K562 (cell line): ENCODE data around the gene MAPK1IP1L. TPM values are rescaled to one million over a fixed set of nuclear protein-coding genes. Genes with fewer than 3 reads are reported as not detected.

Experiments
- CREB3 ChIP-seq: fragments of 450-650 bp; conservative IDR thresholded peaks from 2 replicates; pipeline ENCODE4 v1.6.1; 2016; ENCODE audit warnings: missing genetic modification characterization, low read depth, mild to moderate bottlenecking, missing compliant biosample characterization, moderate library complexity
- CREBBP ChIP-seq: IDR thresholded peaks from one replicate; pipeline ENCODE4 v1.6.1; 2012; ENCODE audit warnings: low read depth, mild to moderate bottlenecking, control low read depth, inconsistent platforms, low read length
- DIDO1 ChIP-seq: fragments of 450-650 bp; IDR thresholded peaks from 2 replicates; pipeline ENCODE4 v1.6.1; 2016; ENCODE audit warnings: low read depth, missing biosample characterization, missing genetic modification characterization
- FOXP1 ChIP-seq: sonication (generic); formaldehyde crosslinking; IDR thresholded peaks from 2 replicates; pipeline ENCODE4 v1.8.0; 2022; ENCODE audit warnings: mild to moderate bottlenecking, missing genetic modification reagents
- GATA2 ChIP-seq: sonication (generic); formaldehyde crosslinking; IDR thresholded peaks from 2 replicates; pipeline ENCODE4 v1.4.0; 2020; ENCODE audit warnings: mild to moderate bottlenecking, missing genetic modification reagents
- MLLT1 ChIP-seq, 2 experiments: fragments of 450-650 bp; IDR thresholded peaks; 2 replicates each; pipeline ENCODE4 v1.6.1; 2016
- MNT ChIP-seq, 2 experiments: fragments of 450-650 bp; conservative IDR thresholded peaks; 2 replicates each; pipeline ENCODE4 v1.6.1; 2017; ENCODE audit warnings: mild to moderate bottlenecking in 2 of 2, moderate library complexity in 2 of 2
- NR4A1 ChIP-seq, 2 experiments: fragments of 250-450 bp in 1 of 2; fragments of 450-650 bp in 1 of 2; sonication (Bioruptor Pico) in 1 of 2; IDR thresholded peaks; 2 replicates each; pipeline versions ENCODE4 v1.4.0 to v1.6.1; 2016 to 2020; ENCODE audit warnings: mild to moderate bottlenecking in 2 of 2, missing compliant biosample characterization in 1 of 2, missing genetic modification characterization in 1 of 2, moderate library complexity in 1 of 2
- SMAD4 ChIP-seq: fragments of 250-450 bp; sonication (Bioruptor Pico); conservative IDR thresholded peaks from 2 replicates; pipeline ENCODE4 v1.8.0; 2021; ENCODE audit warnings: inconsistent platforms, mild to moderate bottlenecking, moderate library complexity
- SNIP1 ChIP-seq: fragments of 450-650 bp; IDR thresholded peaks from 2 replicates; pipeline ENCODE4 v1.7.1; 2017; ENCODE audit warnings: low read depth, mild to moderate bottlenecking
- TAF15 ChIP-seq: fragments of 200-400 bp; formaldehyde crosslinking; IDR thresholded peaks from 2 replicates; pipeline ENCODE4 v1.6.1; 2017; ENCODE audit warnings: mild to moderate bottlenecking, low read depth, low read length, moderate library complexity
- ZNF134 ChIP-seq: fragments of 250-450 bp; sonication (Bioruptor Pico); conservative IDR thresholded peaks from 2 replicates; pipeline ENCODE4 v1.4.0; 2020
- ZNF232 ChIP-seq: sonication (generic); formaldehyde crosslinking; IDR thresholded peaks from 2 replicates; pipeline ENCODE4 v1.8.0; 2022; ENCODE audit warnings: mild to moderate bottlenecking, missing genetic modification reagents
- ZNF408 ChIP-seq: fragments of 250-450 bp; sonication (Bioruptor Pico); IDR thresholded peaks from 2 replicates; pipeline ENCODE4 v1.4.0; 2020; ENCODE audit warnings: low read depth, mild to moderate bottlenecking, moderate library complexity
- ZNF444 ChIP-seq: fragments of 250-450 bp; sonication (Bioruptor Pico); IDR thresholded peaks from 2 replicates; pipeline ENCODE4 v1.4.0; 2020; ENCODE audit warnings: mild to moderate bottlenecking, moderate library complexity
- ZNF766 ChIP-seq: fragments of 200-800 bp; sonication (Bioruptor generic); conservative IDR thresholded peaks from 2 replicates; pipeline ENCODE4 v1.6.1; 2016; ENCODE audit warnings: missing genetic modification characterization, missing compliant biosample characterization
- polyA plus RNA-seq, 8 experiments: library from polyadenylated mRNA; depleted of rRNA in 4 of 8; stranded (reverse) in 5 of 8; unstranded in 3 of 8; fragments of >200 nt; fragmentation: Nextera tagmentation in 2 of 8; fragmentation: Illumina TruSeq in 1 of 8; extraction: Ambion mirVana in 2 of 8; extraction: Trizol in 1 of 8; gene quantifications; 2 replicates each; pipeline versions ENCODE4 v1.2.1 to v1.2.3, GENCODE V29; 2011 to 2014; ENCODE audit warnings: inconsistent platforms in 1 of 8, missing spikeins in 1 of 8
- total RNA-seq, 7 experiments: library from RNA; depleted of rRNA in 6 of 7; stranded (reverse); fragments of >200 nt in 6 of 7; fragmentation: Illumina TruSeq in 2 of 7; extraction: Trizol in 2 of 7; gene quantifications; 2 replicates each; pipeline versions ENCODE4 v1.2.1 to v1.2.3, GENCODE V29; 2011 to 2021; ENCODE audit warnings: low replicate concordance in 1 of 7
- TF ChIP-seq, protein P1 (sequence below): fragments of 450-650 bp; conservative IDR thresholded peaks from 2 replicates; pipeline ENCODE4 v1.6.1; 2016; ENCODE audit warnings: missing genetic modification characterization, low read depth, mild to moderate bottlenecking, control low read depth, missing compliant biosample characterization
- TF ChIP-seq, protein P2 (sequence below): fragments of 450-650 bp; IDR thresholded peaks from 2 replicates; pipeline ENCODE4 v1.6.1; 2018; ENCODE audit warnings: mild to moderate bottlenecking, low read depth; ENCODE audit not compliant: partially characterized antibody
- TF ChIP-seq, protein P3 (sequence below): sonication (generic); formaldehyde crosslinking; IDR thresholded peaks from 2 replicates; pipeline ENCODE4 v1.8.0; 2022; ENCODE audit warnings: mild to moderate bottlenecking, low read depth, missing genetic modification reagents

The MAPK1IP1L gene
- total and polyA plus RNA-seq, 9 of the 15 experiments (the other 6 are each of a cell fraction or from before 2014, with no cell fraction given), result 32.7 to 99.4 (median 49.8) TPM

- TF ChIP-seq, protein P1, sequence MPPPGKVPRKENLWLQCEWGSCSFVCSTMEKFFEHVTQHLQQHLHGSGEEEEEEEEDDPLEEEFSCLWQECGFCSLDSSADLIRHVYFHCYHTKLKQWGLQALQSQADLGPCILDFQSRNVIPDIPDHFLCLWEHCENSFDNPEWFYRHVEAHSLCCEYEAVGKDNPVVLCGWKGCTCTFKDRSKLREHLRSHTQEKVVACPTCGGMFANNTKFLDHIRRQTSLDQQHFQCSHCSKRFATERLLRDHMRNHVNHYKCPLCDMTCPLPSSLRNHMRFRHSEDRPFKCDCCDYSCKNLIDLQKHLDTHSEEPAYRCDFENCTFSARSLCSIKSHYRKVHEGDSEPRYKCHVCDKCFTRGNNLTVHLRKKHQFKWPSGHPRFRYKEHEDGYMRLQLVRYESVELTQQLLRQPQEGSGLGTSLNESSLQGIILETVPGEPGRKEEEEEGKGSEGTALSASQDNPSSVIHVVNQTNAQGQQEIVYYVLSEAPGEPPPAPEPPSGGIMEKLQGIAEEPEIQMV (tag), result no peak
- TF ChIP-seq GATA2 (CRISPR knock-in tag), result no peak
- peak; percentile 74 for TF ChIP-seq ZNF766 (CRISPR knock-in tag)
- TF ChIP-seq ZNF408, result no peak
- TF ChIP-seq SNIP1, result no peak
- TF ChIP-seq, protein P2, sequence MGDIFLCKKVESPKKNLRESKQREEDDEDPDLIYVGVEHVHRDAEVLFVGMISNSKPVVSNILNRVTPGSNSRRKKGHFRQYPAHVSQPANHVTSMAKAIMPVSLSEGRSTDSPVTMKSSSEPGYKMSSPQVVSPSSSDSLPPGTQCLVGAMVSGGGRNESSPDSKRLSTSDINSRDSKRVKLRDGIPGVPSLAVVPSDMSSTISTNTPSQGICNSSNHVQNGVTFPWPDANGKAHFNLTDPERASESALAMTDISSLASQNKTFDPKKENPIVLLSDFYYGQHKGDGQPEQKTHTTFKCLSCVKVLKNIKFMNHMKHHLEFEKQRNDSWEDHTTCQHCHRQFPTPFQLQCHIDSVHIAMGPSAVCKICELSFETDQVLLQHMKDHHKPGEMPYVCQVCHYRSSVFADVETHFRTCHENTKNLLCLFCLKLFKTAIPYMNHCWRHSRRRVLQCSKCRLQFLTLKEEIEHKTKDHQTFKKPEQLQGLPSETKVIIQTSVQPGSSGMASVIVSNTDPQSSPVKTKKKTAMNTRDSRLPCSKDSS, result no peak
- TF ChIP-seq NR4A1 (CRISPR knock-in tag; IDR thresholded peaks at IDR 0.05), result no peak
- peak; percentile 51; the same call in 1 of the 2 replicates for TF ChIP-seq NR4A1 (tag; IDR thresholded peaks at IDR 0.05)
- TF ChIP-seq TAF15, result no peak
- TF ChIP-seq CREBBP, result no peak
- TF ChIP-seq MNT (conservative IDR thresholded peaks at IDR 0.05), result peak in 1 of 2 experiments; percentile 36; a peak in 1 of 4 replicates
- no peak for TF ChIP-seq MLLT1 (IDR thresholded peaks at IDR 0.05)
- TF ChIP-seq ZNF134 (CRISPR knock-in tag), result 0 out of 2 replicates have a peak, but pooled peaks have one; percentile 23
- TF ChIP-seq SMAD4 (CRISPR knock-in tag), result peak; percentile 72
- no peak for TF ChIP-seq CREB3 (tag)
- TF ChIP-seq DIDO1 (tag), result no peak
- TF ChIP-seq FOXP1 (CRISPR knock-in tag), result no peak
- no peak for TF ChIP-seq ZNF444 (CRISPR knock-in tag)
- TF ChIP-seq, protein P3, sequence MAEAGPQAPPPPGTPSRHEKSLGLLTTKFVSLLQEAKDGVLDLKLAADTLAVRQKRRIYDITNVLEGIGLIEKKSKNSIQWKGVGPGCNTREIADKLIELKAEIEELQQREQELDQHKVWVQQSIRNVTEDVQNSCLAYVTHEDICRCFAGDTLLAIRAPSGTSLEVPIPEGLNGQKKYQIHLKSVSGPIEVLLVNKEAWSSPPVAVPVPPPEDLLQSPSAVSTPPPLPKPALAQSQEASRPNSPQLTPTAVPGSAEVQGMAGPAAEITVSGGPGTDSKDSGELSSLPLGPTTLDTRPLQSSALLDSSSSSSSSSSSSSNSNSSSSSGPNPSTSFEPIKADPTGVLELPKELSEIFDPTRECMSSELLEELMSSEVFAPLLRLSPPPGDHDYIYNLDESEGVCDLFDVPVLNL, result no peak
- TF ChIP-seq ZNF232 (CRISPR knock-in tag), result no peak
Measured at GRCh38 chr14:55103005-55103640, 51.7 kb downstream of the MAPK1IP1L start (continued).
